Mucosa of rectum (tissue), 2 donors: Measurements from ENCODE around the gene METTL9.

Source experiments
- H3K27ac ChIP-seq, 2 donors: one replicate each; pipeline ENCODE4 v1.7.0; 2013; ENCODE audit warnings: inconsistent platforms in 2 of 2, low read depth in 2 of 2, low read length in 2 of 2
- H3K27me3 ChIP-seq, 2 donors: one replicate each; pipeline ENCODE4 v1.7.0; 2013; ENCODE audit warnings: low read length in 2 of 2; ENCODE audit not compliant: control insufficient read depth in 2 of 2, insufficient read depth in 2 of 2
- H3K36me3 ChIP-seq, 2 donors: one replicate each; pipeline ENCODE4 v1.7.0; 2013; ENCODE audit warnings: low read length in 2 of 2; ENCODE audit not compliant: control insufficient read depth in 2 of 2, insufficient read depth in 2 of 2
- H3K4me1 ChIP-seq, 2 donors: one replicate each; pipeline ENCODE4 v1.7.0; 2013; ENCODE audit warnings: low read length in 2 of 2, mild to moderate bottlenecking in 1 of 2; ENCODE audit not compliant: control insufficient read depth in 2 of 2, insufficient read depth in 2 of 2
- H3K4me3 ChIP-seq, 2 donors: one replicate each; pipeline ENCODE4 v1.7.0; 2013; ENCODE audit warnings: low read length in 2 of 2
- H3K9ac ChIP-seq, 2 donors: one replicate each; pipeline ENCODE4 v1.7.0; 2013; ENCODE audit warnings: low read length in 2 of 2, low read depth in 1 of 2, mild to moderate bottlenecking in 1 of 2
- H3K9me3 ChIP-seq, 2 donors: one replicate each; pipeline ENCODE4 v1.7.0; 2013; ENCODE audit warnings: low read length in 2 of 2; ENCODE audit not compliant: control insufficient read depth in 2 of 2
- donor health status: healthy.
- donor health status: Normal muscosa, but diverticular disease.

Gene METTL9

GRCh38 chr16:21608639-21609328, 9.4 kb downstream of the METTL9 start:
- Histone ChIP-seq H3K27me3 (no peaks in the 10 kb centered on the region), H3K9me3 (no peaks in the 10 kb centered on the region), H3K4me3 (no peak overlapping the region), H3K9ac (no peak overlapping the region), H3K36me3 (no peaks in the 10 kb centered on the region), H3K27ac (no peak overlapping the region), H3K4me1 (peaks cover 11 to 16% of the 10 kb centered on the region in 2 donors)

DNA sequence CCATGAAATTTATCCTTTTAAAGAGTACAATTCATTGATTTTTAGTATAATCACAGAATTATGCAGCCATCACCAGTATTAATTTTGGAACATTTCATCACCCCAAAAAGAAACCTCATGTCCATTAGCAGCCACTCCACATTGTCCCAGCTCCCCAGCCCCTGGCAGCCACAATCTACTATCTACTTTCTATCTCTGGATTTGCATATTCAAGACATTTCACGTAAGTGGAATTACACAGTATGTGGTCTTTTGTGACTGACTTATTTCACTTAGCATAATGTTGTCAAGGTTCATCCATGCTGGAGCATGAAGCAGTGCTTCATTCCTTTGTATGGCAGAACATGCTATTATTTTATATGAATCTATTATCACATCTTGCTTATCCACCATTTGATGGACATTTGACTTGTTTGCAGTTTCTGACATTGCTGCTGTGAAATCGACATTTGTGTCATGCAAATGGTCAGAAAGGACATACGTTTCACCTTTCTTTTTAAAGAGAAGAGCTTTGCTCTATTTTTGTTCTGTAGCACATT, 10.7 kb downstream of the METTL9 start:
- Histone ChIP-seq H3K9ac (no peak overlapping the region), H3K9me3 (no peaks in the 10 kb centered on the region), H3K27ac (no peak overlapping the region), H3K36me3 (peaks cover 0 to 3% of the 10 kb centered on the region in 2 donors), H3K4me3 (no peak overlapping the region), H3K4me1 (peaks cover 11% of the 10 kb centered on the region in 2 donors), H3K27me3 (no peaks in the 10 kb centered on the region)

DNA sequence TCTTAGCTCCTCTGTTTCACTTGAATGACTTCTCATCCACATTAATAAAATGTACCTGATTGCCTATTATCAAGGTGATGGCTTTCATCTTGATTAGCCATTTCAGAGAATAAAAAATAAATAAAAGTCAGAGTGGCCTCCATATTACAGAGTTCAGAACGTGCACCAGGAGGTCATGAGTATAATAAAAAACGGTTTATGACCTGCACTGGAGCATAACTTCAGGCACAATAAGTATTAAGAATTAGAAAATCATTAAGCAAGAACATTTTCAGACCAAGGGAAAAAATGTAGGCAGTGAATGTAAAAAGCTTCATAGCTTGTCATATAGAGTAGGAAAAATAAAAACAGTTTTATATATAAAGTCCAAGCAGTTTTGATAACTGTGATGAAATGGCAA, 11.4 kb downstream of the METTL9 start:
- H3K36me3 ChIP-seq: peaks cover 0 to 3% of the 10 kb centered on the region in 2 donors
- H3K4me1 ChIP-seq: peaks cover 6 to 7% of the 10 kb centered on the region in 2 donors
- no peaks in the 10 kb centered on the region for H3K9me3 ChIP-seq
- H3K9ac ChIP-seq: no peak overlapping the region
- H3K27me3 ChIP-seq: no peaks in the 10 kb centered on the region
- H3K27ac ChIP-seq: no peak overlapping the region
- H3K4me3 ChIP-seq: no peak overlapping the region

- no peaks in the 10 kb centered on the region for H3K9me3 ChIP-seq
- no peak overlapping the region for H3K27ac ChIP-seq
- H3K9ac ChIP-seq: no peak overlapping the region
- no peaks in the 10 kb centered on the region for H3K27me3 ChIP-seq
- peaks cover 5 to 6% of the 10 kb centered on the region in 2 donors for H3K4me1 ChIP-seq
- no peak overlapping the region for H3K4me3 ChIP-seq
- H3K36me3 ChIP-seq: peaks cover 0 to 3% of the 10 kb centered on the region in 2 donors
Observed at GRCh38 chr16:21611198-21611555, 11.8 kb downstream of the METTL9 start.

- Histone ChIP-seq H3K9ac (no peak overlapping the region), H3K27ac (no peak overlapping the region), H3K4me1 (peaks cover 3 to 5% of the 10 kb centered on the region in 2 donors), H3K36me3 (peaks cover 0 to 3% of the 10 kb centered on the region in 2 donors), H3K4me3 (no peak overlapping the region), H3K9me3 (no peaks in the 10 kb centered on the region), H3K27me3 (no peaks in the 10 kb centered on the region)
Observed at GRCh38 chr16:21611556-21612384, 12.4 kb downstream of the METTL9 start.

DNA sequence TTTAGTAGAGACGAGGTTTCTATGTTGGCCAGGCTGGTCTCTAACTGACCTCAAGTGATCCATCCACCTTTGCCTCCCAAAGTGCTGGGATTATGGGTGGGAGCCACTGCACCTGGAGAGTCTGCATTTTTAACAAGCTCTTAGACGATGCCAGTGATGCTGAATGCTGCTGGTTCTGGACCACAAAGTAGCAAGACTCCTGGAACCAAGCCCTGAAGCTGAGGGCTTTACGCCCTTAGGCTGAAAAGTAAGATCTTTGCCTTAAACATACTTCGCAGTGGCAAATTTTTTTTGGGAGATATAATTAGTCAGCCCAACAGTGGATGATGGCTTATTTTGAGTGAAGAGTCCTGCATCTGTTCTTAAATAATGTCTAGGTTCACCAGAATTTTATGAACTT, 14.0 kb downstream of the METTL9 start:
- no peak overlapping the region for H3K4me3 ChIP-seq
- no peak overlapping the region for H3K9ac ChIP-seq
- no peaks in the 10 kb centered on the region for H3K27me3 ChIP-seq
- peaks cover 0 to 3% of the 10 kb centered on the region in 2 donors for H3K36me3 ChIP-seq
- H3K9me3 ChIP-seq: no peaks in the 10 kb centered on the region
- no peak overlapping the region for H3K27ac ChIP-seq
- H3K4me1 ChIP-seq: peaks cover 3 to 5% of the 10 kb centered on the region in 2 donors

GRCh38 chr16:21613781-21614180, 14.4 kb downstream of the METTL9 start:
- peaks cover 0 to 3% of the 10 kb centered on the region in 2 donors for H3K36me3 ChIP-seq
- H3K4me3 ChIP-seq: no peak overlapping the region
- H3K27me3 ChIP-seq: no peaks in the 10 kb centered on the region
- no peak overlapping the region for H3K9ac ChIP-seq
- peaks cover 3 to 5% of the 10 kb centered on the region in 2 donors for H3K4me1 ChIP-seq
- H3K27ac ChIP-seq: no peak overlapping the region
- no peaks in the 10 kb centered on the region for H3K9me3 ChIP-seq

GRCh38 chr16:21614896-21615295, 15.5 kb downstream of the METTL9 start:
- no peaks in the 10 kb centered on the region for H3K9me3 ChIP-seq
- H3K4me3 ChIP-seq: no peak overlapping the region
- no peak overlapping the region for H3K9ac ChIP-seq
- H3K27me3 ChIP-seq: no peaks in the 10 kb centered on the region
- H3K36me3 ChIP-seq: peaks cover 2 to 3% of the 10 kb centered on the region in 2 donors
- peaks cover 0 to 5% of the 10 kb centered on the region in 2 donors for H3K4me1 ChIP-seq
- no peak overlapping the region for H3K27ac ChIP-seq

DNA sequence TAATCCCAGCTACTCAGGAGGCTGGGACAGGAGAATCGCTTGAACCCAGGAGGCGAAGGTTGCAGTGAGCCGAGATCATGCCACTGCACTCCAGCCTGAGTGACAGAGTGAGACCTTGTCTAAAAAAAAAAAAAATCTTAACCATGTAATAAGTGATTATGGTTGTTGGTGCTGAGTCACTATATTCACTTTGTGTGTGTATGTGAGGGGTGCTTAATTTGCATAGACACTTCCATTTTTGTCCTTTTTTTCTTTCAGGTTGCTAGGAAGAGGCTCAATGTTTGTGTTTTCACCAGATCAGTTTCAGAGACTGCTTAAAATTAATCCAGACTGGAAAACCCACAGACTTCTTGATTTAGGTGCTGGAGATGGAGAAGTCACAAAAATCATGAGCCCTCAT, 18.2 kb downstream of the METTL9 start:
- H3K4me1 ChIP-seq: no peaks in the 10 kb centered on the region
- no peak overlapping the region for H3K9ac ChIP-seq

DNA sequence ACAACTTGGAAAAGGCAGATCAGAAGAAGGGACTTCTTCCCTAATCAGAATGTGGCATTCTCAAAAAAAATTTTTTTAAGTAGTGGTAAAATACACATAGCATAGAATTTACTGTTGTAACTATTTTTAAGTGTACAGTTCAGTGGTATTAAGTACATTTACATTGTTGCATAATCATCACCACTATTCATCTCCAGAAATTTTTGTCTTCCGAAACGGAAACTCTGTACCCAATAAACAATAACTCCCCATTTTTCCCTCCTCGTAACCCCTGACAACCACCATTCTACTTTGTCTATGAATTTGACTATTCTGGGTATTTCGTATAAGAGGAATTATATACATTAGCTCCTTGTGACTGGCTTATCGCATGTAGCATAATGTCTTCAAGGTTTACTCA, 18.9 kb downstream of the METTL9 start:
- H3K9me3 ChIP-seq: no peaks in the 10 kb centered on the region
- no peak overlapping the region for H3K9ac ChIP-seq
- no peak overlapping the region for H3K27ac ChIP-seq
- H3K4me3 ChIP-seq: no peak overlapping the region
- no peaks in the 10 kb centered on the region for H3K4me1 ChIP-seq
- peaks cover 2 to 3% of the 10 kb centered on the region in 2 donors for H3K36me3 ChIP-seq
- H3K27me3 ChIP-seq: no peaks in the 10 kb centered on the region

More for the DNA sequence above, 18.2 kb downstream of the METTL9 start:
- H3K27me3 ChIP-seq: no peaks in the 10 kb centered on the region
- no peak overlapping the region for H3K27ac ChIP-seq
- H3K9me3 ChIP-seq: no peaks in the 10 kb centered on the region
- H3K36me3 ChIP-seq: peaks cover 2 to 3% of the 10 kb centered on the region in 2 donors
- no peak overlapping the region for H3K4me3 ChIP-seq
